RWPE2 (cell line): ENCODE measurements around the gene CDC37L1.
"Not testable (repeated sequence)": the region's sequence is repeated elsewhere in the genome, so short reads cannot be mapped to it uniquely, and the experiment has no call there.

Experiments
- ATAC-seq: fragments of 200-7000 bp; cut with Tn5 transposase; 3 replicates; pipeline ENCODE4 v1.9.1; 2021; ENCODE audit warnings: low read depth
- DNase-seq: peaks from one replicate; pipeline ENCODE4 v3.0.0-alpha.2; 2020; ENCODE audit warnings: low spot score
- H3K27ac ChIP-seq: fragments of 450-650 bp; 2 replicates; pipeline ENCODE4 v1.5.1; 2017; ENCODE audit warnings: mild to moderate bottlenecking; ENCODE audit not compliant: poor library complexity, severe bottlenecking
- H3K27me3 ChIP-seq: fragments of 250-450 bp; sonication (Bioruptor Pico); 2 replicates; pipeline ENCODE4 v1.5.1; 2021; ENCODE audit warnings: mild to moderate bottlenecking, moderate library complexity; ENCODE audit not compliant: insufficient read depth, poor library complexity, severe bottlenecking
- H3K36me3 ChIP-seq: fragments of 250-450 bp; sonication (Bioruptor Pico); 2 replicates; pipeline ENCODE4 v1.5.1; 2020; ENCODE audit warnings: low read depth, mild to moderate bottlenecking, moderate library complexity
- H3K4me1 ChIP-seq: fragments of 250-450 bp; sonication (Bioruptor Pico); 2 replicates; pipeline ENCODE4 v1.5.1; 2021; ENCODE audit warnings: mild to moderate bottlenecking, moderate library complexity; ENCODE audit not compliant: insufficient read depth, poor library complexity, severe bottlenecking
- H3K4me3 ChIP-seq: fragments of 250-450 bp; sonication (Bioruptor Pico); 2 replicates; pipeline ENCODE4 v1.5.1; 2021; ENCODE audit warnings: mild to moderate bottlenecking, moderate library complexity; ENCODE audit not compliant: severe bottlenecking
- H3K9me3 ChIP-seq: fragments of 250-450 bp; sonication (Bioruptor Pico); 2 replicates; pipeline ENCODE4 v1.5.1; 2021; ENCODE audit warnings: mild to moderate bottlenecking, moderate library complexity; ENCODE audit not compliant: severe bottlenecking
- TF ChIP-seq, protein P1 (sequence below): fragments of 450-650 bp; IDR thresholded peaks from one replicate; pipeline ENCODE4 v1.5.1; 2017; ENCODE audit warnings: mild to moderate bottlenecking, moderate library complexity; ENCODE audit not compliant: poor library complexity, severe bottlenecking

CDC37L1 gene

DNA sequence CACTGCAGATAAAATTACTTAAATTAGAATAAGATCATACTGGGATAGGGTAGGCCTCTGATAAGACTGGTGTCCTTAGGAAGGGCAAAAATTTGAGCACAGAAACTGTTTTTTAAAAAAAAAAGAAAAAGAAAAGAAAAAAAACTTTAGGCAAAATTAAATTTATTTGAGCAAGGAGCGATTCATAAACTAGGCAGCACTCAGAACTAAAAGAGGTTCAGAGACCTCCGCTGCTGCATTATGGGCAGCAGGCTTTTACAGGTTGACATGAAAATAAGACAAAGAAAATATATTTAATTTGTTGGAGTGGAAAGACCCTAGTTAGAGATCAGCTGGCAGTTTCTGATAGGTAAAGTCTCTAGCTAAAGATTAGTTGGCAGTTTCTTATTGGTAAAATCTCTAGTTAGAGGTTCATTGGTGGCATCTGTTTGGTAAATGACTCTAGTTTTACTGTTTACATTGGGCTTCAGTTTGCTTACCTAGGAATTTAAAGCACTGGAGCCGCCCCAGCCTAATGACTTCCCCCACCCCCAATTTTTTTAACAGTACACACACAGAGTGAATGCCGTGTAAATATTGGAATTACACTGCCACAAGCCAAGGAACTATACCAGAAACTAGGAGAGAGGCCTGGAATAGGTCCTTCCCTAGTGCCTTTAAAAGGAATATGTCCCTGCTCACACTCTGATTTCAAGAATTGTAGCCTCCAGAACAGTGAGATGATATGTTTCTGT, 21.8 kb upstream of the CDC37L1 start:
- no peak for DNase-seq

GRCh38 chr9:4660665-4661064, 18.7 kb upstream of the CDC37L1 start:
- not testable (repeated sequence) for H3K36me3 ChIP-seq, H3K27ac ChIP-seq, H3K4me3 ChIP-seq, DNase-seq, H3K9me3 ChIP-seq, ATAC-seq, H3K27me3 ChIP-seq
- H3K4me1 ChIP-seq: peaks cover 33% of the 10 kb centered on the region

More for the DNA sequence above, 21.8 kb upstream of the CDC37L1 start:
- no peak overlapping the region for H3K27ac ChIP-seq
- H3K36me3 ChIP-seq: no peaks in the 10 kb centered on the region
- H3K9me3 ChIP-seq: no peaks in the 10 kb centered on the region
- TF ChIP-seq, protein P1, sequence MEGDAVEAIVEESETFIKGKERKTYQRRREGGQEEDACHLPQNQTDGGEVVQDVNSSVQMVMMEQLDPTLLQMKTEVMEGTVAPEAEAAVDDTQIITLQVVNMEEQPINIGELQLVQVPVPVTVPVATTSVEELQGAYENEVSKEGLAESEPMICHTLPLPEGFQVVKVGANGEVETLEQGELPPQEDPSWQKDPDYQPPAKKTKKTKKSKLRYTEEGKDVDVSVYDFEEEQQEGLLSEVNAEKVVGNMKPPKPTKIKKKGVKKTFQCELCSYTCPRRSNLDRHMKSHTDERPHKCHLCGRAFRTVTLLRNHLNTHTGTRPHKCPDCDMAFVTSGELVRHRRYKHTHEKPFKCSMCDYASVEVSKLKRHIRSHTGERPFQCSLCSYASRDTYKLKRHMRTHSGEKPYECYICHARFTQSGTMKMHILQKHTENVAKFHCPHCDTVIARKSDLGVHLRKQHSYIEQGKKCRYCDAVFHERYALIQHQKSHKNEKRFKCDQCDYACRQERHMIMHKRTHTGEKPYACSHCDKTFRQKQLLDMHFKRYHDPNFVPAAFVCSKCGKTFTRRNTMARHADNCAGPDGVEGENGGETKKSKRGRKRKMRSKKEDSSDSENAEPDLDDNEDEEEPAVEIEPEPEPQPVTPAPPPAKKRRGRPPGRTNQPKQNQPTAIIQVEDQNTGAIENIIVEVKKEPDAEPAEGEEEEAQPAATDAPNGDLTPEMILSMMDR: no peak
- H3K4me3 ChIP-seq: no peak overlapping the region
- H3K27me3 ChIP-seq: no peaks in the 10 kb centered on the region
- no peak for ATAC-seq
- peaks cover 5% of the 10 kb centered on the region for H3K4me1 ChIP-seq

GRCh38 chr9:4661165-4661564, 18.2 kb upstream of the CDC37L1 start:
- Histone ChIP-seq H3K27me3 (no peaks in the 10 kb centered on the region), H3K36me3 (no peaks in the 10 kb centered on the region), H3K9me3 (no peaks in the 10 kb centered on the region), H3K4me3 (no peak overlapping the region), H3K4me1 (peaks cover 38% of the 10 kb centered on the region), H3K27ac (peak overlapping the region; percentile 19)
- no peak for ATAC-seq
- TF ChIP-seq, protein P1: no peak
- no peak for DNase-seq

DNA sequence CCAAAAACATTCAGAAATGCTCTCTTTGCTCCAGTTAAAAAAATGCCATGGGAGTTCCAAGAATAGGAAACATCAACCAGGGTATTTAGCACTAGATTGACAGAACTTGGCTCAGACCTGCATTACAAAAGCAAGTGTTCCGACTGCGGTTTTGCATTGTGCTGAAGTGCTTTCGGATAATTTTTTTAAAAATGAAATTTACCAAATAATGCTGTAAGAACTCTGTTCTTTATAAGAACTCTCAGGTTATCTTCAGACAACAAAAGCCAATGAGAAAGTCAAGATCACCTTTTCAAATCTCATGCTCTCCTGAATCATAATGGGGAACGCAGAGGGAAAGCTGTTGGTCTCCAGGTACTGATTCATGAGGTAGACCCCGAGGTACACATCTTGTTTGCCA, 17.8 kb upstream of the CDC37L1 start:
- no peak; the same call in 2 of the 3 replicates for ATAC-seq
- Histone ChIP-seq H3K27ac (peak overlapping the region; percentile 19), H3K36me3 (no peaks in the 10 kb centered on the region), H3K4me1 (peaks cover 38% of the 10 kb centered on the region), H3K27me3 (no peaks in the 10 kb centered on the region), H3K9me3 (no peaks in the 10 kb centered on the region), H3K4me3 (peak overlapping the region; percentile 73)
- TF ChIP-seq, protein P1: no peak
- no peak for DNase-seq

DNA sequence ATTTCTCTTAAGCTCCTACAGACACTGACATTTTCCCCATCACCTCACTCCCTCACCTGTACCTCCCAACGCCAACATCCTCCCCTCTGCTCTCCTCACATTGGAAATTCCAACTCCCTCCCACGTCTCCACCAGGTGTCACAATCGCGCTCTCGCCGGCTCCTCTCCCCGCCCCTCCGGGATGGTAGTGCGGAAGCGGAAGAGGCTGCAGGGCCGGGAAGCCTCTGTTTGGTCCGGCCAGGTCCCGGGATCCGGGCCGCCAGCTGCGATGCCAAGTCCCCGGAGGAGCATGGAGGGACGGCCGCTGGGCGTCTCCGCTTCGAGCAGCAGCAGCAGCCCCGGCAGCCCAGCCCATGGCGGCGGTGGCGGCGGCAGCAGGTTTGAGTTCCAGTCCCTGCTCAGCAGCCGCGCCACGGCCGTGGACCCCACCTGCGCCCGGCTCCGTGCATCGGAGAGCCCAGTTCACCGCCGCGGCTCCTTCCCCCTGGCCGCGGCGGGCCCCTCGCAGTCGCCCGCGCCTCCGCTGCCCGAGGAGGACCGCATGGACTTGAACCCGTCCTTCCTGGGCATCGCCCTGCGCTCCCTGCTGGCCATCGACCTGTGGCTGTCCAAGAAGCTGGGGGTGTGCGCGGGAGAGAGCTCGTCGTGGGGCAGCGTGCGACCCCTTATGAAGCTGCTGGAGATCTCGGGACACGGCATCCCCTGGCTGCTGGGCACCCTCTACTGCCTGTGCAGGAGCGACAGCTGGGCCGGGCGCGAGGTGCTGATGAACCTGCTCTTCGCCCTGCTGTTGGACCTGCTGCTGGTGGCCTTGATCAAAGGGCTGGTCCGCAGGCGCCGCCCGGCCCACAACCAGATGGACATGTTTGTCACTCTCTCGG, 17.0 kb upstream of the CDC37L1 start, which contains the start of gene PLPP6:
PLPP6 (plus strand) TSS at position 187 of the 881 bp plus-strand sequence; CDS start at position 269, 82 bp downstream.
- no peaks in the 10 kb centered on the region for H3K36me3 ChIP-seq
- H3K27ac ChIP-seq: peak within 1 kb of the TSS; percentile 34
- DNase-seq (peak; percentile 91), ATAC-seq (peak; percentile 92)
- peaks cover 38% of the 10 kb centered on the region for H3K4me1 ChIP-seq
- H3K27me3 ChIP-seq: no peaks in the 10 kb centered on the region
- peak within 1 kb of the TSS; percentile 73 for H3K4me3 ChIP-seq
- H3K9me3 ChIP-seq: no peaks in the 10 kb centered on the region
- TF ChIP-seq, protein P1: peak; percentile 74
